K562 (cell line): Measurements from ENCODE around the gene PPFIA1.

Experiments used
- BRCA1 ChIP-seq, 2 experiments: fragments of 450-650 bp in 1 of 2; sonication (generic) in 1 of 2; formaldehyde crosslinking in 1 of 2; IDR thresholded peaks; 2 replicates each; pipeline versions ENCODE4 v1.5.0 to v1.6.1; 2017 to 2020; ENCODE audit warnings: mild to moderate bottlenecking in 1 of 2, missing genetic modification reagents in 1 of 2
- FOXA3 ChIP-seq, 2 experiments: fragments of 450-650 bp in 1 of 2; sonication (generic) in 1 of 2; formaldehyde crosslinking; IDR thresholded peaks in 1 of 2; conservative IDR thresholded peaks in 1 of 2; 2 replicates each; pipeline versions ENCODE4 v1.4.0 to v1.8.0; 2020 to 2022; ENCODE audit warnings: mild to moderate bottlenecking in 2 of 2, missing genetic modification reagents in 1 of 2
- HDAC2 ChIP-seq: fragments of 450-650 bp; IDR thresholded peaks from 2 replicates; pipeline ENCODE4 v1.6.1; 2016; ENCODE audit warnings: mild to moderate bottlenecking
- JUNB ChIP-seq: fragments of 450-650 bp; formaldehyde crosslinking; conservative IDR thresholded peaks from 2 replicates; pipeline ENCODE4 v1.4.0; 2020; ENCODE audit warnings: mild to moderate bottlenecking
- L3MBTL2 ChIP-seq: fragments of 450-650 bp; IDR thresholded peaks from 2 replicates; pipeline ENCODE4 v1.6.1; 2016; ENCODE audit warnings: mild to moderate bottlenecking, moderate library complexity
- MTF1 ChIP-seq: fragments of 250-450 bp; sonication (Bioruptor Pico); IDR thresholded peaks from 2 replicates; pipeline ENCODE4 v1.9.0; 2021; ENCODE audit warnings: moderate library complexity, mild to moderate bottlenecking, inconsistent platforms, borderline replicate concordance
- SIN3A ChIP-seq, 2 experiments: fragments of 150-350 bp in 1 of 2; IDR thresholded peaks; 2 replicates each; pipeline ENCODE4 v1.6.1; 2011 to 2016; ENCODE audit warnings: borderline replicate concordance in 2 of 2, low read depth in 2 of 2, low read length in 2 of 2, mild to moderate bottlenecking in 2 of 2, moderate library complexity in 2 of 2; ENCODE audit not compliant: control insufficient read depth in 1 of 2
- SMARCE1 ChIP-seq: fragments of 450-650 bp; IDR thresholded peaks from 2 replicates; pipeline ENCODE4 v1.7.1; 2016; ENCODE audit warnings: mild to moderate bottlenecking
- ZKSCAN1 ChIP-seq: fragments of 150-350 bp; IDR thresholded peaks from 2 replicates; pipeline ENCODE4 v1.6.1; 2016; ENCODE audit warnings: low read depth, low read length
- ZNF263 ChIP-seq: sonication (generic); formaldehyde crosslinking; IDR thresholded peaks from 2 replicates; pipeline ENCODE4 v1.8.0; 2022; ENCODE audit warnings: mild to moderate bottlenecking, missing genetic modification reagents, borderline replicate concordance
- ZNF609 ChIP-seq: sonication (generic); formaldehyde crosslinking; IDR thresholded peaks from 2 replicates; pipeline ENCODE4 v1.8.1; 2023; ENCODE audit warnings: missing genetic modification reagents, mild to moderate bottlenecking, borderline replicate concordance
- TF ChIP-seq, protein P1 (sequence below), 3 experiments: IDR thresholded peaks in 2 of 3; conservative IDR thresholded peaks in 1 of 3; 2 replicates each; pipeline ENCODE4 v1.5.1; 2011 to 2012; ENCODE audit warnings: low read length in 3 of 3, mild to moderate bottlenecking in 3 of 3, control low read depth in 2 of 3, improper control_type of control experiment in 1 of 3, inconsistent platforms in 1 of 3, low read depth in 1 of 3, mixed read lengths in 1 of 3, moderate library complexity in 1 of 3; ENCODE audit not compliant: insufficient read depth in 2 of 3
- TF ChIP-seq, protein P2 (sequence below): fragments of 450-650 bp; IDR thresholded peaks from 2 replicates; pipeline ENCODE4 v1.7.1; 2018; ENCODE audit warnings: mild to moderate bottlenecking, low read depth; ENCODE audit not compliant: partially characterized antibody

DNA sequence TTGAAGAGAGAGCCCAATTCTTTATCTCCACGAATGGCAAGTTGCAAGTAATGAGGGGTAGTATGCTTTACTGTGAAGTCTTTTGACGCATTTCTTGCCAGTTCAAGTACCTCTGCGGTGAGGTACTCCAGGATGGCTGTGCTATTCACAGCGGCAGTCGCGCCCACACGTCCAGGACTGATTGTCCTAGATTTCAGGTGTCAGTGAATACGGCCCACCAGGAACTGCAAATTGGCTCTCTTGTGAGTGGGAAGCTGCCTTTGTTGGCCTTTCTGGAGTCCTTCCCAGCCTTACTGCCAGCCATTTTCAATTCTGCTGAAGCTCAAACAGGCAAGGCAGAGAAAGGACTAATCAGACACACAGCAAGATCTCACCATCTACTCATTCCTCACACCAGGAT is 8.5 kb downstream of the PPFIA1 start:
- TF ChIP-seq, protein P1, sequence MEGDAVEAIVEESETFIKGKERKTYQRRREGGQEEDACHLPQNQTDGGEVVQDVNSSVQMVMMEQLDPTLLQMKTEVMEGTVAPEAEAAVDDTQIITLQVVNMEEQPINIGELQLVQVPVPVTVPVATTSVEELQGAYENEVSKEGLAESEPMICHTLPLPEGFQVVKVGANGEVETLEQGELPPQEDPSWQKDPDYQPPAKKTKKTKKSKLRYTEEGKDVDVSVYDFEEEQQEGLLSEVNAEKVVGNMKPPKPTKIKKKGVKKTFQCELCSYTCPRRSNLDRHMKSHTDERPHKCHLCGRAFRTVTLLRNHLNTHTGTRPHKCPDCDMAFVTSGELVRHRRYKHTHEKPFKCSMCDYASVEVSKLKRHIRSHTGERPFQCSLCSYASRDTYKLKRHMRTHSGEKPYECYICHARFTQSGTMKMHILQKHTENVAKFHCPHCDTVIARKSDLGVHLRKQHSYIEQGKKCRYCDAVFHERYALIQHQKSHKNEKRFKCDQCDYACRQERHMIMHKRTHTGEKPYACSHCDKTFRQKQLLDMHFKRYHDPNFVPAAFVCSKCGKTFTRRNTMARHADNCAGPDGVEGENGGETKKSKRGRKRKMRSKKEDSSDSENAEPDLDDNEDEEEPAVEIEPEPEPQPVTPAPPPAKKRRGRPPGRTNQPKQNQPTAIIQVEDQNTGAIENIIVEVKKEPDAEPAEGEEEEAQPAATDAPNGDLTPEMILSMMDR (IDR thresholded peaks at IDR 0.05 in 2 of 3, conservative IDR thresholded peaks at IDR 0.05 in 1 of 3; ENCODE audit: insufficient read depth in 2 of 3, low read depth in 1 of 3, low read length in 3 of 3), result no peak
- TF ChIP-seq ZKSCAN1, result no peak
- TF ChIP-seq ZNF263 (CRISPR knock-in tag), result no peak
- TF ChIP-seq HDAC2, result no peak
- TF ChIP-seq L3MBTL2, result no peak
- no peak for TF ChIP-seq SIN3A (IDR thresholded peaks at IDR 0.05; ENCODE audit: borderline replicate concordance in 2 of 2, control insufficient read depth in 1 of 2, low read depth in 2 of 2, low read length in 2 of 2)
- TF ChIP-seq ZNF609 (CRISPR knock-in tag), result no peak
- no peak for TF ChIP-seq BRCA1 (IDR thresholded peaks at IDR 0.05)
- no peak for TF ChIP-seq BRCA1 (CRISPR knock-in tag; IDR thresholded peaks at IDR 0.05)
- no peak for TF ChIP-seq SMARCE1
- no peak for TF ChIP-seq JUNB
- TF ChIP-seq, protein P2, sequence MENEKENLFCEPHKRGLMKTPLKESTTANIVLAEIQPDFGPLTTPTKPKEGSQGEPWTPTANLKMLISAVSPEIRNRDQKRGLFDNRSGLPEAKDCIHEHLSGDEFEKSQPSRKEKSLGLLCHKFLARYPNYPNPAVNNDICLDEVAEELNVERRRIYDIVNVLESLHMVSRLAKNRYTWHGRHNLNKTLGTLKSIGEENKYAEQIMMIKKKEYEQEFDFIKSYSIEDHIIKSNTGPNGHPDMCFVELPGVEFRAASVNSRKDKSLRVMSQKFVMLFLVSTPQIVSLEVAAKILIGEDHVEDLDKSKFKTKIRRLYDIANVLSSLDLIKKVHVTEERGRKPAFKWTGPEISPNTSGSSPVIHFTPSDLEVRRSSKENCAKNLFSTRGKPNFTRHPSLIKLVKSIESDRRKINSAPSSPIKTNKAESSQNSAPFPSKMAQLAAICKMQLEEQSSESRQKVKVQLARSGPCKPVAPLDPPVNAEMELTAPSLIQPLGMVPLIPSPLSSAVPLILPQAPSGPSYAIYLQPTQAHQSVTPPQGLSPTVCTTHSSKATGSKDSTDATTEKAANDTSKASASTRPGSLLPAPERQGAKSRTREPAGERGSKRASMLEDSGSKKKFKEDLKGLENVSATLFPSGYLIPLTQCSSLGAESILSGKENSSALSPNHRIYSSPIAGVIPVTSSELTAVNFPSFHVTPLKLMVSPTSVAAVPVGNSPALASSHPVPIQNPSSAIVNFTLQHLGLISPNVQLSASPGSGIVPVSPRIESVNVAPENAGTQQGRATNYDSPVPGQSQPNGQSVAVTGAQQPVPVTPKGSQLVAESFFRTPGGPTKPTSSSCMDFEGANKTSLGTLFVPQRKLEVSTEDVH, result no peak
- no peak for TF ChIP-seq MTF1 (CRISPR knock-in tag)
- TF ChIP-seq FOXA3 (CRISPR knock-in tag; conservative IDR thresholded peaks at IDR 0.05 in 1 of 2, IDR thresholded peaks at IDR 0.05 in 1 of 2), result no peak
